HG02981 (cell line): ENCODE data around the gene TOMM7.
"Not testable (repeated sequence)": the region's sequence is repeated elsewhere in the genome, so short reads cannot be mapped to it uniquely, and the experiment has no call there.

Experiments used
- ATAC-seq: cut with Tn5 transposase; IDR thresholded peaks from one replicate; pipeline ENCODE4 v1.9.1; 2021; ENCODE audit warnings: mild to moderate bottlenecking, moderate library complexity; ENCODE audit not compliant: unreplicated experiment

TOMM7 gene

DNA sequence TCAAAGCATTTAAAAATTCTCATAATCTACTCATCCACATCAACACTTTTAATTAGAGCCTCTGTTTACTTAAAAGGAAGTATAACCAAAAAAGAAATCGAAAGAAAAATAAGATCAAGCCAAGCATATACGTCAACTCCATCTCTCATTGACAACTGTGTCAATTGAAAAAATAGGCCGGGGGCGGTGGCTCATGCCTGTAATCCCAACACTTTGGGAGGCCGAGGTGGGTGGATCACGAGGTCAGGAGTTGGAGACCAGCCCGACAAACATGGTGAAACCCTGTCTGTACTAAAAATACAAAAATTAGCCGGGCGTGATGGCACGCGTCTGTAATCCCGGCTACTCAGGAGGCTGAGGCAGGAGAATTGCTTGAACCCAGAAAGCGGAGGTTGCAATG, 32.0 kb downstream of the TOMM7 start:
- ATAC-seq: not testable (repeated sequence)

GRCh38 chr7:22787951-22788350, 34.7 kb downstream of the TOMM7 start:
- ATAC-seq: no peak

DNA sequence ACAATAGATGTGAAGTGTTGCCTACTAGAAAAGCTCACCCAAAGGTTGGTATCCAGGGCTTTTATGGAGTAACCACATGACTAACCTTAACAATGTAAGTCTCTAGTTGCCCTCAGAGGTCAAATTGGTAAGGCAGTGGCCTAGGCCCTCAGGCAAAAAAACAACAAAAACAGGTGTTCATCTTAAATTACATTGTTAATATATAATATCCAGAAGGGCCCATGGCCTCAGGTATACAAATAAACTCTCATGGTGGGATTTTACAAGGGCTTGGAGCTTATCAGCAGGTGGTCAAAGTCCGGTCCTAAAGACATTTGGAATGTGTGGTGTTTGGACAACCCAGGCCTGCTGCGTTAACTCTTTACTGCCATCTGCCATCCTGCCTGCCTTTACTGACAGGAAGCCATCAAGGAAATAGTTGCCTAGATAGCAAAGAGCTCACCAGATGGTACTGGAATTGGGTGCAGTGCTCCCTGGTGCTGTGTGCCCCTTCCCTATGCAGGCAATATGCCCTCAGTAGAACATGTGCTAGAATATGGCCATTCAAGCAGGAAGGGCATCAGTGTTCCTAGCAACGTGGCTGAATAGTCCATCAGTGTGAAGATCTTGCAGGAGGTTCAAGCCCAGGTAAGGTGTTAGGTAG, 36.2 kb downstream of the TOMM7 start:
- no peak for ATAC-seq

- ATAC-seq: no peak
Measured at GRCh38 chr7:22784346-22784745, 38.3 kb downstream of the TOMM7 start.

DNA sequence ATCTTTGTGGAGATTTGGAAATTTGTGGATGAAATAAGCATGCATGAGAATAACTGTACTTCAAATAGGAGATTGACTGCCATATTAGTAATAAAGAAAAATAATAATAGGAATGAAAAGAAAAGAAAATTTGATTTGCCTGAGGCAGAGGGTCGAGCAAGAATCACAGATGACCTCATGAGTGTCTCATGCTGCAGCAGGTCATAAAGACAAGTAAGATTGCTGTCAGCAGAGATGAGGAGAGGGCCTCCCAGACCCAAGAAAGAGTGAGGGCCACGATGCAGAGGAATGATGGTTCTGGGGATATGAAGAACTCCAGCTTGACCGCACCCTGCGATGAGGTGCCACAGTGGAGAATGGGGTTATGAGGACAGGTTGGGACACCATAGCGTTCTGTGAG, 39.2 kb downstream of the TOMM7 start:
- no peak for ATAC-seq

DNA sequence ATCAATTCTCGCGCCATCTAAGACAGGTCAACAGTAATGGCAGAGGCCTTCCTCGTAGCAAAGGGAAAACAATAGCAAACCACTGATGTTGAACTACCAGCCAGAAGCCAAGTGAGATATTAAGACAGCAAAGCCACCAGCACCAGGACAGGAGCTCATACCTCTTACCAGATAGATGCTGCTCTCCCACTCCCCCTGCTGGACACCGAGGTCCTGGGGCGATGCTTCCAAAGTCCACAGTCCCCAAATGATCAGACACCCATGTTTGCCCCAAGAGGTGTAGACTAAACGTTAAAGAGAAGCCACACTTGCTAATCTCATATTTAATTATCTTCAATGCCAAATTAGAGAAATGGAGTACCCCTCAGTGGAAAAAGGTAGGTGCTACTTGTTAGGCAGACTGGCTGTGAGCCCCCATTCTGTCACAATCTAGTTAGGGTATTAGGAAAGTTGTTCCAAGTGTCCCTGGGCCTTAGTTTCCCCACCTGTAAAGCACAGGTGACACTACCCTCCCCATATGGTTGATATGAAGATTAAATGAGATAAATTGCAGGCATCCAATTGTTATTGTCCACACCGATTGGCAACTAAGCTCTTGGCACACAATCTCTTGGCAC, 39.9 kb downstream of the TOMM7 start:
- ATAC-seq: peak; percentile 90

GRCh38 chr7:22781230-22781711, 41.4 kb downstream of the TOMM7 start:
- ATAC-seq: no peak

- ATAC-seq: not testable (repeated sequence)
Measured at GRCh38 chr7:22779730-22780323, 42.8 kb downstream of the TOMM7 start.

DNA sequence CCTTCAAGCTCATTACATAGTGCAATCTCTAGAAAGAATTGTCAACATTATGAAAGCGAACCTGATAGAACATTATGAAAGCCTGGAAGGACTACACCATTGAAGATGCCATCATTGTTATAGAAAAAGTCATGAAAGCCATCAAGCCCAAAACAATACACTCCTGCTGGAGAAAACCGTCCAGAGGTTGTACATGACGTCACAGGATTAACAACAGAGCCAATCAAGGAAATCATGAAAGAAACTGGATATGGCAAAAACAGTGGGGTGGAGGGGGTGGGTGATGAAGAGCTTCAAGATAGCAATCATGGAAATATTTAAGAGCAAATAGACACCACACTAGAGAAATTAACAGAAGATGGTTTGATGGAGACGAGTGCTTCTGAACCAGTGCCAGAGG, 45.7 kb downstream of the TOMM7 start:
- ATAC-seq: no peak

DNA sequence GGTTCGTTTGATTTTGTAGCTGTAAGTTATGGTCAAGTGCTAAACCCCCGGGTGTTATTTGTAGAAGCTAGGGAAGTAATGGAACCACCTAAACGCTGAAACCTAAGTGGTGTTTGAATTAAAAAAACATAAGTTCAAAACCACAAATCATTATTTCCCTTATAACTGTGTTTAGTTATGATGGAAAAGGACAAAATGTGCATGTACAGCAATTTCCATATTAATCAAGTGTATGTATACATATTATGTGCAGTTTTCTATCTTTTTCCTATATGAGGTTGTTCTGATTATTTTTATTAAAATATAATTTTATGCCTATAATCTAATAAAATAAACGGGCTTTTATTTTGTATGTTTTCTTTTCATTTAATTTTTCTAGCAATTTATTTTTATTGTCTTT, 49.8 kb downstream of the TOMM7 start:
- ATAC-seq: no peak

DNA sequence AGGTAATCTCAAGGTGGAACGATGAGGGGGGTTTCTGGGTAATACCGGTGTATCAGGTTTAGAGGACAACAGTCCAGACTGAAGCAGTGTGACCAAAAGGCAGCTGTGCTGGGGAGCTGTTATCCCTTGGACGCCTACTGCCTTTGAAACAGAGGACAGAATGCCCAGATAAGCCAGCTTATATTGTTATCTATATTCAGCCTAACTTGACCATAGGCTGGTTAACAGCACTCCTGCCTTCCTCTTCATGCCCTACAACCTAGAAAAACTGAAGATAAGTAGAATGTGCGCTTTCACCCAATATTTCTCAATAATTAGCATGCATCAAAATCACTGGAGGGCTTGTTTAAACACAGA, 50.8 kb downstream of the TOMM7 start:
- ATAC-seq: no peak

DNA sequence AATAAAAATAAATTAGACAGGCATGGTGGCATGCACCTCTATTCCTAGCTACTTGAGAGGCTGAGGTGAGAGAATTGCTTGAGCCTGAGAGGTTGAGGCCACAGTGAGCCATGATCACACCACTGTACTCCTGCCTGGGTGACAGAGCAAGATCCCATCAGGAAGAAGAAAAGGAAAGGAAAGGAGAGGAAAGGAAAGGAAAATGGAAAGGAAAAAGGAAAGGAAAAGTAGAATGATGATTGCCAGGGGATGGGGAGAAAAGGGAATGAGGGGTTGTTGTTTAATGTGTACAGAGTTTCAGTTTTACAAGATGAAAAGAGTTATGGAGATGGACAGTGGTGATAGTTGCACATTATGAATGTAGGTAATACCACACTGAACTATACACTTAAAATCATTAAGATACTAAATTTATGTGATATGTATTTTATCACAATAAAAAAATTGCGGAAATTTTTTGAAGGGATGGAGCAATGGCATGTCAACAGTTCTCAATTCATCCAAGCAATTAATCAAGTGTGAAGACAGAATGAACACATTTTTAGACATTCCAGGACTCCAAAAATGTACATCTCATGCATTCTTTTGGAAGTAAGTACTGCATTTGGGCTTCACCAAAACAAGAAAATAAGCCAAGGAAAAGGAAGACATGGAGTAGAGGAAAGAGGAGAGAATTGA, 51.3 kb downstream of the TOMM7 start:
- no peak for ATAC-seq

- ATAC-seq: peak; percentile 74
Measured at GRCh38 chr7:22765609-22766008, 57.0 kb downstream of the TOMM7 start.
